HG02870 (cell line): ENCODE data around the gene EXTL2.
"Not testable (repeated sequence)": the region's sequence is repeated elsewhere in the genome, so short reads cannot be mapped to it uniquely, and the experiment has no call there.

Experiments used
- ATAC-seq: cut with Tn5 transposase; IDR thresholded peaks from one replicate; pipeline ENCODE4 v1.9.1; 2021; ENCODE audit warnings: mild to moderate bottlenecking, moderate library complexity; ENCODE audit not compliant: unreplicated experiment

The EXTL2 gene

DNA sequence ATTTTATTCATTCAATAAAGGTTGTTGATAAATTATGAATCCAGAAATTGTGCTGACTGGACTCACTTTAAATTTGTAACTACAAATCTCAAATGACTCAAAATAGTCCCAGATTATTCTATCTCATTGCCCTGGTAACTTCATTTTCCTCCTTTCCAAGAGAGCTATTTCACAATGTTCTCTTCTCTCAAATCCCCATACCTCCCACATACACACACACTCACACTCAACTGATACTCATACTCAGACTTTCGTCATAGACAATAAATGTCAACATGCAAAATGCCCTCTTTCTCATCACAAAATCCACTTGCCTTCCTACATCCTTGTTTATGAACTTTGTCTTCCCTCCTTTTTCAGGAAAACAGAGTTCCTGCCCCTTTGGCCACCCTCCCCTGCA is 33.3 kb downstream of the EXTL2 start:
- no peak for ATAC-seq

DNA sequence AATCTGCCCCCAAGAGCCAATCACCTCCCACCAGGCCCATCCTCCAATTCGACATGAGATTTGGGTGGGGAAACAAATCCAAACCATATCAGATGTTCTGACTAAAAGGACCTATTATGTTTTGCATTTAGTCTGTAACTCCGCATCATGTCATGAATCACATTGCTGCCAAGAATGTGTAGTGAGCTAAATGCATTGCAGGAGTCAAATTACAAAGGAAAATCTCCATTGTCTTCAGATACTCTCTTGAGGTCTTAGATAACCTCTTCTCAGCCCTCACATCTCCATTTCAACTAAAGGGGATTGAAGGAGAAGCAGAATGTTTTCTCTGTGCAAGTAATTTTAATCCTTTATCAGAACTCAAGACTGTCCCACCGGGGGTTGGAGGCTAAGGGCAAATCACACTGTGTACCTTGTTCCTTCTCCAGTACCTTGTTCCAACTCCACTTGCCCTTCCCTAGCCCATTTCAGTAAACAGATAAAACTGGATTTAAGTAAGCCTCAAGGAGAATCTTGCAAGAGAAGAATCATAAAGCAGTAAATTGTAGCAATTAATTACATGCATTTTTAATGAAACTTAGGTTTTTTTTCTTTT is 34.1 kb downstream of the EXTL2 start:
- no peak for ATAC-seq

DNA sequence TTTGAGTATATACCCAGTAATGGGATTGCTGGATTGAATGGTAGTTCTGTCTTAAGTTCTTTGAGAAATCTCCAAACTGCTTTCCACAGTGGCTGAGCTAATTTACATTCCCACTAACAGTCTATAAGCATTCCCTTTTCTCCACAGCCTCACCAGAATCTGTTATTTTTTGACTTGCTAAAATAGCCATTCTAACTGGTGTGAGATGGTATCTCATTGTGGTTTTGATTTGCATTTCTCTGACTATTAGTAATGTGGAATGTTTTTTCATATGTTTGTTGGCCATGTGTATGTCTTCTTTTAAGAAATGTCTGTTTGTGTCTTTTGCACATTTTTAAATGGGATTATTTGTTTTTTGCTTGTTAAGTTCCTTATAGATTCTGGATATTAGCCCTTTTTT is 39.5 kb downstream of the EXTL2 start:
- not testable (repeated sequence) for ATAC-seq

DNA sequence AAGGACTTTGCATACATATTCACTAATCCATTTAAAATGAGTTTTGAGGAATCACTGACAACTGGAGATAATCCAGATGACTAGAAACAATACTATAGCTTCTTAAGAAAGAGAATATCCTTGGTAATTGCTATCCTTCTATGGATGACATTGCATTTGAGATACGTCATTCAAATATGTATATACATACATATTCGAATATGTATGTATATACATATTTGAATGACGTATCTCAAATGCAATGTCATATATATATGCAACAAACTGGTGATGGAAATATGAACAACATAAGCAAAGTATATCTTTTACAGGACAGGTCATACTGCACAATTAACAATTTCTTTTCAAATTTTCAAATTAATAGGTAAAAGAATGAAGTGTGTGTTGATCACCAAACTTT is 41.7 kb downstream of the EXTL2 start:
- no peak for ATAC-seq

DNA sequence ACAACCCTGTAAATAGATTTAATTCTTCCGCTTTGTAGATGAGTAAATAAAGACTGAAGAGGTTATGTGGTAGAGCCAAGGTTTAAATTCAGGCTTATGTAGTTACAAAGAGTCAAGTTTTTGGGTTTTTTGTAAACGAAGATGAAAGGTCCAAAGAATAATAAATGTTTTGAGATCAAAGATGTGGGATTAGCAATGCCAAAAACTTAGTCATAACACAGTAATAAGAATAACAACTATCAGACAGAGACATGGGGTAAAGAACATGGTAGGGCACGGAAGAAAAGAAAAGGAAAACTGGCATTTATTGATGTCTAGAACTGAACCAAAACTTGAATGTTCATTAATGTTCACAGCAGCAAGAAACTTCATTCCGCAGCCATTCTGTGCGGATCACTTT is 42.9 kb downstream of the EXTL2 start:
- no peak for ATAC-seq

DNA sequence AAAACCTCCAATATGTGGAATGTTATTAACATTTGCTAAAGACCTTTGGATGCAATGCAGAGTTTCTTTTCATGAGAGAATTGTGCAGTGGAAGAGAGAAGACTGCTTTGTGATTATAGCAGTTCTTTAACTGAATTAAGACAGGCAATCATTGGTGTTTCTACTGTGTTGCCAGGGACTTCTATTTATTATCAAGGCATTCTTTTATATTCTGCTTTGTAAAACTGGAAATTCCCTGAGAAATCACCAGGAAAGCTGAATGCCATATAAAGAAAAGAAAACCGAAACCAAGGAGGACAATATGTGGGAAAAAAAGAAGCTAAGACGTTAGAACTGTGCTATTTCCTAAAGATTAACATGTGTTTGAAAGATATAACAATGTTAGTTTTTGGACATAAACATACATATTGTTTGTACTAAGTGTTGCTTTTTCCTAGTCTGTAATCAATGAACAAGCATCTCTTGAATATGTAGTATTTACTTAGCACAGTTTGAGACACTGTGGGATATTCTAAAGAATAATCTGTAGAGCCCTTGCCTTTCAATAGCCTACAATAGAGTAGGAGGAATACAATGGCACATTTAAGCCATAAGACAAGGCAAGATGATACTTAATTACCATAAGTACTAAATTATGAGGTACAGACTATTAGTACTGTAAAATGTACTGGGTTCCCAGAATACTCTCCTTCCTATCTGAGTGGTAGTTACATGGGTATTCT is 47.1 kb downstream of the EXTL2 start:
- ATAC-seq, result no peak

DNA sequence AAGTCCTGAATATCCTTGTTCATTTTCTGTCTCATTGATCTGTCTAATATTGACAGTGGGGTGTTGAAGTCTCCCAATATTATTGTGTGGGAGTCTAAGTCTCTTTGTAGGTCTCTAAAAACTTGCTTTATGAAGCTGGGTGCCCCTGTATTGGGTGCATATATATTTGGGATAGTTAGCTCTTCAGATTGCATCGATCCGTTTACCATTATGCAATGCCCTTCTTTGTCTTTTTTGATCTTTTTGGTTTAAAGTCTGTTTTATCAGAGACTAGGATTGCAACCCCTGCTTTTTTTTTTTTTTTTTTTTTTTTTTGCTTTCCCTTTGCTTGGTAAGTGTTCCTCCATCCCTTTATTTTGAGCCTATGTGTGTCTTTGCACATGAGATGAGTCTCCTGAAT is 51.5 kb downstream of the EXTL2 start:
- not testable (repeated sequence) for ATAC-seq

DNA sequence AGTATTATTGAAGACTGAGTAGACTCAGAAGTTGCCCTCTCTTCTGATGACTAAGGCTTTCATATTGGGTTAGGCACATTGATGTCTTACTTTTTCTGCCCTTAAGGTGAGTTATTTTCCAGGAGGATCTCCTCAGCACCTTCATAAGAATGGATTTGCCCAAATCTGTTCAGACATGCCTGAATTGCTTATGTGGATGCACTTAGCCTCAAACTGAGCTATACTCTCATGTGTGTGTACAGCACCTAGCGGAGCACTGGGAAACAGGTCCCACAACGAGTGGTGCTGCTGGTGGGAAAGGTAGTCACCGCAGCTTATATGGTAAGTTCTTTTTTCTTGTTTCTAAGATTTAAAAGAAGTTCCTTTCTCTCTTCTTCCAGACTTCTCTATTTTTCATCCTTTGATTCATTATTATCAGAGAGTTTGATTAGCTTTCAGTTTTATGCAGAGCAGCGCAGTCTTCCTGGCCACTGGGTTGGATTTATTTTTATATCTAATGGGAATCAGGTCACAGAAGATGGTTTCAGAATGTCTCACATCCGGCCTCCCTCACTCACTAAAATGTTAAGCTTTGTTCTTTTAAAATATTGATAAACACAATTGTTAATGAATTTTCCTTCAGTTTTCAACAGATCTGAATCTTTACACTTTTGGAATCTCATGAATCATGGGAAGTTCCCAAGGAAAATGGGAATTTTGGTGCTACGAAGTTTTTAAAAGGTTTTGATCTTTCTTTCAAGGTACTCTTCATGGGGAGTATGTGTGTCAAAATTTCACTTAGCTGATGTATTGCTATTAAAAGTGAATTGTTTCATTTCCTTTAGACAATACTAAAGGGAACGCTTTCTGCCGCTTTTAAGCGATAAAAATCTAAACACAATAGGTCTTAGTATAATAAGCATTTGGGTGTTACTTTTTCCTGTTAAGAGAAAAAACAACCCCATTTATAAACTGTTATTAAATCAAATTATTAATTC is 58.5 kb downstream of the EXTL2 start:
- no peak for ATAC-seq

DNA sequence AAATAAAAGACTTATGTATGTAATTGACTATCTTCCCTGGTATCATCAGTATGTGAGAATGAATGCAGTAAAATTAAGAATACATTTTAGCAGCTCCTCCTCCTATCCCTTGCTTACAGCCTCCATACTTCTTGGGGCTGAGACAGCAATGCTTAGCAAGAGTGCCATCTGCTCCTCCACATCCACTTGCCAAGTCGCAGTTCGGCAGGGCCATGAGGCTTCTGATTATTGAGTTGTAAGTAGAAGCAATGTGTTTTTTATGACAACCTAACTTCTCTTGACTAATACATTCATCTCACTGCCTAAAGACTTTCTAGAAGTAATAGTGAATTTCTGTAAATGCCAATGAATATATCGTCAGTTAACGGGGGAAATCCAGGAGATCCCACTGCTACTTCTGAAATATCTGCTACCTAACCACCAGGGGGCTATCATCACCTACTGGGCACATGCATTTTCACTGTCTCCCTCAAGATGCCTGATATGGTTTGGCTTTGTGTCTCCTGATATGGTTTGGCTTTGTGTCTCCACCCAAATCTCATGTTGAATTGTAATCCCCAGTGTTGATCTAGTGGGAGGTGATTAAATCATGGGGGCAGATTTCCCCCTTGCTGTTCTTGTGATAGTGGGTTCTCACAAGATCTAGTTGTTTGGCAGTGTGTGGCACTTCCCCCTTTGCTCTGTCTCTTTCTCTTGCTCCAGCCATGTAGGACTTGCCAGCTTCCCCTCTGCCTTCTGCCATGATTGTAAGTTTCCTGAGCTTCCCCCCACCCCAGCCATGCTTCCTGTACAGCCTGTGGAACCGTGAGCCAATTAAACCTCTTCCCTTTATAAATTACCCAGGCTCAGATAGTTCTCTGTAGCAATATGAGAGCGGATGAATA is 59.6 kb downstream of the EXTL2 start:
- ATAC-seq, result peak; percentile 69

DNA sequence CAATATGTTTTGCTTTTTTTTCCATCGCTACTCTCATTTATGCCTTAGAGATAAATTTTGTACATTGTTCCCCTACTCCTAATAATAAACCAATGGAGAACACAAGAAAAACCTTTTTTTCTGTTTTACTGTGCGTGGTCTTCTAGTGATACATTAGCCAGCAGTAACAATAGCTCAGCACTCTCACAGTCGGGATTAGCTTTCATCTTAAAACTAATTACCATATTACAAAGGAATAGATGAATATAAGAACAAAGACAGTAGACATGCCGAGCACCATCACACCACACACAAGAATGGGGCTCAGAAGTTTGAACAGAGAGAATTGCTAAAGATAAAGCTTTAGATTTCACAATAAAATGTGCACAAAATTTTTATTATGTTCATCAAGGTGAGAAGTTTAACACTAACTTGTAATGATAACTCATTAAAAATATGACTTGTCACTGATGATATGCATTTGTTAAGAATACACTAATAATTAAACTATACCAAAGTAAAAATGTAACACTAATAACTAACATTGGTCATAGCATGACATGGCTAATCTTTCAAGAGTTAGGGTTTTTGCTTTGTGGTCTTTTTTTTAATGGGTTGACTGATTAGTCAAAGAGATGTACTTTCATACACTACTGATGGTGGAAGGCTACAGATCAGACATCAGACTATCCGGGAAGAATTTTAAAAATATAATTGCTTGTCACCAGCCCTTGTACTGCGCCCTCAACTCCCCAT is 61.8 kb downstream of the EXTL2 start:
- no peak for ATAC-seq

DNA sequence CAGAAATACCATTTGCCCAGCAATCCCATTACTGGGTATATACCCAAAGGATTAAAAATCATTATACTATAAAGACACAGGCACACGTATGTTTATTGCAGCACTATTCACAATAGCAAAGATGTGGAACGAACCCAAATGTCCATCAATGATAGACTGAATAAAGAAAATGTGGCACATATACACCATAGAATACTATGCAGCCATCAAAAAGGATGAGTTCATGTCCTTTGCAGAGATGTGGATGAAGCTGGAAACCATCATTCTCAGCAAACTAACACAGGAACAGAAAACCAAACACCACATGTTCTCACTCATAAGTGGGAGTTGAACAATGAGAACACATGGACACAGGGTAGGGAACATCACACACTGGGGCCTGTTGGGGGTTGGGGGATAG is 69.0 kb downstream of the EXTL2 start:
- not testable (repeated sequence) for ATAC-seq
